ENCODE results near the gene POU2AF1. TPM values are rescaled to one million over a fixed set of nuclear protein-coding genes. Genes with fewer than 3 reads are reported as not detected.
A peak's percentile ranks its signal among the peaks of the same experiment; 100 is the strongest.

Gene POU2AF1
- total RNA-seq, 2 experiments from 2014 or later = 3.6 to 4.5 TPM

GRCh38 chr11:111384494-111384893, 5.4 kb upstream of the POU2AF1 start:
- ATAC-seq (no peak), DNase-seq (no peak)
- Mint-ChIP-seq H3K4me1 (ENCODE audit: low read depth) (peaks cover 32% of the 10 kb centered on the region), H3K27ac (no peak overlapping the region), H3K27me3 (no peaks in the 10 kb centered on the region), H3K36me3 (ENCODE audit: low read depth) (peaks cover 1% of the 10 kb centered on the region), H3K4me3 (no peak overlapping the region), H3K9me3 (no peaks in the 10 kb centered on the region)
- ChIA-PET CTCF (interaction anchor here (0.6 to 1.1 kb wide), 5 partner anchors 24 to 71 kb away, joined by 3 to 4 read pairs (median 3); no protein-coding TSS in a partner anchor), POLR2A (no interaction called here)
- intact Hi-C loops (cut with micrococcal nuclease) = no loop called here
- TF ChIP-seq, protein P1, sequence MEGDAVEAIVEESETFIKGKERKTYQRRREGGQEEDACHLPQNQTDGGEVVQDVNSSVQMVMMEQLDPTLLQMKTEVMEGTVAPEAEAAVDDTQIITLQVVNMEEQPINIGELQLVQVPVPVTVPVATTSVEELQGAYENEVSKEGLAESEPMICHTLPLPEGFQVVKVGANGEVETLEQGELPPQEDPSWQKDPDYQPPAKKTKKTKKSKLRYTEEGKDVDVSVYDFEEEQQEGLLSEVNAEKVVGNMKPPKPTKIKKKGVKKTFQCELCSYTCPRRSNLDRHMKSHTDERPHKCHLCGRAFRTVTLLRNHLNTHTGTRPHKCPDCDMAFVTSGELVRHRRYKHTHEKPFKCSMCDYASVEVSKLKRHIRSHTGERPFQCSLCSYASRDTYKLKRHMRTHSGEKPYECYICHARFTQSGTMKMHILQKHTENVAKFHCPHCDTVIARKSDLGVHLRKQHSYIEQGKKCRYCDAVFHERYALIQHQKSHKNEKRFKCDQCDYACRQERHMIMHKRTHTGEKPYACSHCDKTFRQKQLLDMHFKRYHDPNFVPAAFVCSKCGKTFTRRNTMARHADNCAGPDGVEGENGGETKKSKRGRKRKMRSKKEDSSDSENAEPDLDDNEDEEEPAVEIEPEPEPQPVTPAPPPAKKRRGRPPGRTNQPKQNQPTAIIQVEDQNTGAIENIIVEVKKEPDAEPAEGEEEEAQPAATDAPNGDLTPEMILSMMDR (IDR thresholded peaks at IDR 0.05) = no peak

DNA sequence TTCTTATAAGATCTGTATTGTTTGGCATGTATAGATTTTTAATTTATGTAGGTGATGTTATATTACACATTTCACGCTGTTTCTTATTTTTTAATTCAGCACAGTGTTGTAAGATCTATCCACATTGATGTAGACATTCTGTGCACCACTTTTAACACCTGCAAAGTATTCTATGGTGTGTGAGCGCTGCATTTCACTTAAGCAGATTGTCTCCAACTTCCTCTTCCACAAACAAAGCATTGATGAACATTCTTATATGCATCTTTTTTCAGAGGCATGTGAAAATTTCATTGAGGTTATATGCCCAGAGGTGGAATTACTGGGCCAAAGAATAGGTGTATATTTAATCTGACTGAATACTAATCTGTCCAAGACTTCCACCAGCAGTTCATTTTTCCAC, 3.4 kb upstream of the POU2AF1 start:
- no peaks in the 10 kb centered on the region for H3K9me3 Mint-ChIP-seq
- no peak for DNase-seq
- intact Hi-C loops (cut with micrococcal nuclease) = no loop called here
- H3K36me3 Mint-ChIP-seq (ENCODE audit: low read depth) = peaks cover 1% of the 10 kb centered on the region
- POLR2A ChIA-PET = no interaction called here
- no peaks in the 10 kb centered on the region for H3K27me3 Mint-ChIP-seq
- peaks cover 45% of the 10 kb centered on the region for H3K4me1 Mint-ChIP-seq (ENCODE audit: low read depth)
- no peak for ATAC-seq
- H3K27ac Mint-ChIP-seq = no peak overlapping the region
- CTCF ChIA-PET = no interaction called here
- TF ChIP-seq, protein P1 (IDR thresholded peaks at IDR 0.05) = no peak
- H3K4me3 Mint-ChIP-seq = no peak overlapping the region

GRCh38 chr11:111379602-111380136, 594 bp upstream of the POU2AF1 start:
- intact Hi-C loops (cut with micrococcal nuclease) = loop anchor here (5.0 kb wide), 2 partner anchors 38 to 153 kb away; no protein-coding TSS in a partner anchor
- no peak for ATAC-seq
- peak; percentile 51 for DNase-seq
- TF ChIP-seq, protein P1 (IDR thresholded peaks at IDR 0.05) = no peak
- ChIA-PET POLR2A (interaction anchor here (0.6 to 2.2 kb wide), 8 partner anchors 9 to 1956 kb away, joined by 3 to 9 read pairs (median 3); no protein-coding TSS in a partner anchor), CTCF (interaction anchor here (1.2 kb wide), 2 partner anchors 37 to 50 kb away, joined by 3 to 4 read pairs; no protein-coding TSS in a partner anchor)
- Mint-ChIP-seq H3K27ac (peak overlapping the region; percentile 97), H3K9me3 (no peaks in the 10 kb centered on the region), H3K27me3 (no peaks in the 10 kb centered on the region), H3K36me3 (ENCODE audit: low read depth) (no peaks in the 10 kb centered on the region), H3K4me1 (ENCODE audit: low read depth) (peaks cover 63% of the 10 kb centered on the region), H3K4me3 (peak overlapping the region; percentile 70)

DNA sequence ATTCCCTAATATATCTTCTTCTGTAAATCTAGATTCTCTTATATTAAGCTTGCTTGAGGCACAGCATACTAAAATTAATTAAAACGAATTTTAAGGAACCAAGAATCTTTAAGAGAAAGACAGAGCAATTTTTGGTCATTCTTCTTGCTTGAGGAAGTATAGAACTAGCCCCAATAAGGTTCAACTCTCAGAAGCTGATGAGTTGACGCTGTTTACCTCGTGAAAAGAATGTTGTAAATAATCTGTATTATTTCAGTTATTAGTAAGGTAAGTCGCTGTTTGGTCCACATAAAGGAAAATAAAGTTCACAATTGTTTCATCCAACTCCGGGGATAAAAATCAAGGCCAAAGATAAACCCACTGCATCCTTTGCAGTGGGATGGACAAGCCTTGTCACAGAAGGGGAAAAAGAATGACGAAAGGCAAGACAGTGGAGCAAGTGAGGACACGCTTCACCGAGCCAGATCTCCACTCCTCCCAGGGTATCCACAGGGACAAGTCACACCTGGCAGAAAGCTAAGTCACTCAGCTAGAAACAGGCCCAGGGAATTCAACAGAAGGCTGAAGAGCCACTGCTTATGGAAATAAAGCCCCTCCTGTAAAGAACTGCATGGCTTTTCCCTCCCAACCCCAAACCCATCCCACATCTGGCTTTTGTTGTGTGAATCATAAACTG, 752 bp downstream of the POU2AF1 start:
- ChIA-PET CTCF (interaction anchor here (1.2 to 1.9 kb wide), 2 partner anchors 44 to 68 kb away, joined by 4 to 6 read pairs; no protein-coding TSS in a partner anchor), POLR2A (interaction anchor here (0.9 to 2.2 kb wide), 4 partner anchors 9 to 39 kb away, joined by 3 to 9 read pairs (median 3); no protein-coding TSS in a partner anchor)
- Mint-ChIP-seq H3K9me3 (no peaks in the 10 kb centered on the region), H3K36me3 (ENCODE audit: low read depth) (no peaks in the 10 kb centered on the region), H3K4me3 (peak overlapping the region; percentile 70), H3K27me3 (no peaks in the 10 kb centered on the region), H3K27ac (peak overlapping the region; percentile 97), H3K4me1 (ENCODE audit: low read depth) (peaks cover 66% of the 10 kb centered on the region)
- ATAC-seq = no peak
- TF ChIP-seq, protein P1 (IDR thresholded peaks at IDR 0.05) = no peak
- intact Hi-C loops (cut with micrococcal nuclease) = loop anchor here (5.0 kb wide), 2 partner anchors 39 to 154 kb away; no protein-coding TSS in a partner anchor
- no peak for DNase-seq

Data from activated CD8-positive, alpha-beta T cell treated with anti-CD3 and anti-CD28 coated beads for 36 hours (primary cell).